GM06990 (cell line): Measurements from ENCODE around the gene SEMA5A.

ENCODE experiments used
- DNase-seq: peaks from one replicate; pipeline ENCODE4 v3.0.0-alpha.2; 2011; ENCODE audit not compliant: insufficient read length; ENCODE audit errors: extremely low read depth
- H3K27me3 ChIP-seq: replicated peaks from 2 replicates; pipeline ENCODE4 v1.6.0; 2011; ENCODE audit warnings: low read length; ENCODE audit not compliant: control insufficient read depth, insufficient read depth
- H3K36me3 ChIP-seq: 2 replicates; pipeline ENCODE4 v1.5.1; 2011; ENCODE audit warnings: low read length; ENCODE audit not compliant: control insufficient read depth, insufficient read depth
- H3K4me3 ChIP-seq: replicated peaks from 2 replicates; pipeline ENCODE4 v1.5.1; 2011; ENCODE audit warnings: low read depth, mild to moderate bottlenecking, control low read depth, low read length
- CTCF ChIP-seq: IDR thresholded peaks from 2 replicates; pipeline ENCODE4 v1.5.1; 2011; ENCODE audit warnings: low read length, control low read depth, mild to moderate bottlenecking, inconsistent platforms; ENCODE audit not compliant: insufficient read depth, poor library complexity, severe bottlenecking

SEMA5A gene

GRCh38 chr5:9335754-9336495, 209.9 kb downstream of the SEMA5A start:
- no peak for DNase-seq
- TF ChIP-seq CTCF = no peak
- Histone ChIP-seq H3K27me3 (no peaks in the 10 kb centered on the region), H3K4me3 (no peak overlapping the region), H3K36me3 (no peaks in the 10 kb centered on the region)

GRCh38 chr5:9335269-9335668, 210.6 kb downstream of the SEMA5A start:
- DNase-seq = no peak

GRCh38 chr5:9332026-9332425, 213.8 kb downstream of the SEMA5A start:
- no peak for DNase-seq
- H3K4me3 ChIP-seq = no peak overlapping the region
- TF ChIP-seq CTCF = no peak
- no peaks in the 10 kb centered on the region for H3K27me3 ChIP-seq
- H3K36me3 ChIP-seq = no peaks in the 10 kb centered on the region

More at GRCh38 chr5:9335269-9335668, 210.6 kb downstream of the SEMA5A start:
- Histone ChIP-seq H3K36me3 (no peaks in the 10 kb centered on the region), H3K27me3 (no peaks in the 10 kb centered on the region), H3K4me3 (no peak overlapping the region)
- TF ChIP-seq CTCF = no peak

GRCh38 chr5:9331372-9331771, 214.5 kb downstream of the SEMA5A start:
- DNase-seq = no peak
- TF ChIP-seq CTCF = no peak
- H3K36me3 ChIP-seq = no peaks in the 10 kb centered on the region
- no peaks in the 10 kb centered on the region for H3K27me3 ChIP-seq
- no peak overlapping the region for H3K4me3 ChIP-seq

- no peak for DNase-seq
- Histone ChIP-seq H3K36me3 (no peaks in the 10 kb centered on the region), H3K27me3 (no peaks in the 10 kb centered on the region; the same call in 1 of the 2 replicates), H3K4me3 (no peak overlapping the region)
- no peak for TF ChIP-seq CTCF
Observed at GRCh38 chr5:9329125-9329524, 216.8 kb downstream of the SEMA5A start.
